ENCODE results near the gene ETS1. TPM values are rescaled to one million over a fixed set of nuclear protein-coding genes. Genes with fewer than 3 reads are reported as not detected.
A peak's percentile ranks its signal among the peaks of the same experiment; 100 is the strongest.

ETS1 gene
- total RNA-seq, 1 experiment from 2014 or later: 9.2 TPM

DNA sequence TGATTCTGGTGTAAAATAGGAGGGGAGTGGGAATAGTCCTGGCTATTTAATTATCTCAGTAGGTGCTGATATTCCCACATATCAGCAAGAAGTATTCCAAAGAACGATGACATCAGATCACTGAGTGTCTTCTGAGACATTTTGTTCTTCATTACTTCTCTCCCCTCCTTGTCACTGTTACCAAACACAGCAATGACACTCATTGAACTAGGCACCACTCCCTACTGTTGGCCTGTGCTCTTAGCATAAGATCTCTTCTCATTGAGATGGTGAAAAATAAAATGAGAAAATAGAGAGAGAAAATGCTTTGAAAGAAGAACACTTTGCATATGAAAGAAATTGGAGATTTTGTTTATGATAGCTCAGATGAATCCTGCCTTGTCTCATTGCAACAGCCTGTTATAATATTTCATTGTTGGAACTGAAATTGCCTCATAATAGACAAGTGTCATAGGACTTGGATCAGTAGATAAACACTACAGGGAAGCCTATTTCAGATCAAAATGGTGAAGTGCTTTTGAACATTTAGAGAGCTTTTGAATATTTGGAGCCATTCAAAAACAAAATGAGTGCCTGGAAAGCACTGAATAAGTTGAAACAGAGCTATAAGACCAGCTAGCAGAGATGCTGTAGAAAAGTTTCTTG is 11.3 kb upstream of the ETS1 start:
- in situ Hi-C loops (cut with HindIII; ENCODE audit: low pct_unique_long_range_greater_than_20kb, low sequenced_read_pairs): no loop called here
- no peak for DNase-seq (ENCODE audit: low read depth)

GRCh38 chr11:128598096-128598495 is 10.7 kb upstream of the ETS1 start:
- in situ Hi-C loops (cut with HindIII; ENCODE audit: low pct_unique_long_range_greater_than_20kb, low sequenced_read_pairs): no loop called here

DNA sequence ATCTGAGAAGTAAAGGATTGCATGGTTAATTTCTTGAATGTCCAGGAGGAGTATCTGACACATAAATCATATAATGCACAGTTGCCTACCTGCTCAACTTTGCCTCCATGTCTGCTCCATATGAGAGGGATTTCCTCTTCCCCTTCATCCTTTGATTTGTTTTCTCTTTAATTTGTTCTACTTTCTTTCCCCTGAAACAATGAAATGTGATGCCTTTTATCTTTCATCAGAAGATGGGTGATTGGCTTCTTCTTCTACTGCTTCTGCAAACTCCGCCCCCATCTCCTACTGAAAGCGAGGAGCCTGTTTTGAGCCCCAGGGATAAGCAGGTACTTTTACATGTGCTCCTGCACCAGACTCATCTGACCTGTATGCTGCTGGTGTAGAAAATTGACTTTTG is 9.9 kb upstream of the ETS1 start:
- in situ Hi-C loops (cut with HindIII; ENCODE audit: low pct_unique_long_range_greater_than_20kb, low sequenced_read_pairs): no loop called here
- no peak for DNase-seq (ENCODE audit: low read depth)

More at GRCh38 chr11:128598096-128598495, 10.7 kb upstream of the ETS1 start:
- DNase-seq (ENCODE audit: low read depth): no peak

GRCh38 chr11:128596250-128596649 is 8.9 kb upstream of the ETS1 start:
- DNase-seq (ENCODE audit: low read depth): no peak
- in situ Hi-C loops (cut with HindIII; ENCODE audit: low pct_unique_long_range_greater_than_20kb, low sequenced_read_pairs): no loop called here

GRCh38 chr11:128595775-128596174 is 8.4 kb upstream of the ETS1 start:
- in situ Hi-C loops (cut with HindIII; ENCODE audit: low pct_unique_long_range_greater_than_20kb, low sequenced_read_pairs): no loop called here

DNA sequence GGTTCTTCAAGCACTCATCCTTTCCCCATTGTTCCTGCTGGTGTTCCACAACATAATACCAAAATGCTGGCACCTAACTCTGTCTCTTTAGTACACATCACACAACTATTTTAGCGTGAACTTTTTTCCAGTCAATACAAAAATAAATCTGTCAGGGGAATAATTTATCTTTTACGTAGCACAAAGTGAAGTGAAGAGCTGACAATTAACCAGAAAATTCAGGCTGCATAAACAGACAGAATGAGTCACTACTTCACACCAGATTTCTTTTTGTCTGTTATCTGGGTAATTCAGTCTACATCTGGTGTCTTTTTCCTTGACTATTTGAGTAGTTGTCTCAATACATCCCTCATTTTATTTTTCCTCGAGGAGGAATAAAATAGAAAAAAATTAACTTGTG is 7.9 kb upstream of the ETS1 start:
- in situ Hi-C loops (cut with HindIII; ENCODE audit: low pct_unique_long_range_greater_than_20kb, low sequenced_read_pairs): no loop called here
- no peak for DNase-seq (ENCODE audit: low read depth)

More at GRCh38 chr11:128595775-128596174, 8.4 kb upstream of the ETS1 start:
- DNase-seq (ENCODE audit: low read depth): no peak

DNA sequence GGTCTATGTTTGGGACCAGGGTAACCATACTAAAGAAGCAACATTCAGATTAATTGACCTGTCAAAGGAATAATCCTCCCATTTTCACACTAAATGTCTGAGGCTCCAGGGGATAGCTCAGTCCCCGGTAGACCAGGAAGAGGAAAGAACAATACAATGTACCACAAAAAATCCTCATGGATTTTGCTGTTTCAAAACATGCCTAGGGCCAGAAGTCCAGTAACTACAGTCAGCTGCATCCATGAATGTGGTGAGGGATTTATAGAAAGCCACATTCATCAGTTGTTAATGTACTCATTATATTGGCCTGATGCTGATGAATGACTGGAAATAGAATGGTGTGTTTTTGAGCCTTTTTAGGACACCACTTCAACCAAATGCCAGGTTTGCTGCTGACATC is 6.9 kb upstream of the ETS1 start:
- no peak for DNase-seq (ENCODE audit: low read depth)

DNA sequence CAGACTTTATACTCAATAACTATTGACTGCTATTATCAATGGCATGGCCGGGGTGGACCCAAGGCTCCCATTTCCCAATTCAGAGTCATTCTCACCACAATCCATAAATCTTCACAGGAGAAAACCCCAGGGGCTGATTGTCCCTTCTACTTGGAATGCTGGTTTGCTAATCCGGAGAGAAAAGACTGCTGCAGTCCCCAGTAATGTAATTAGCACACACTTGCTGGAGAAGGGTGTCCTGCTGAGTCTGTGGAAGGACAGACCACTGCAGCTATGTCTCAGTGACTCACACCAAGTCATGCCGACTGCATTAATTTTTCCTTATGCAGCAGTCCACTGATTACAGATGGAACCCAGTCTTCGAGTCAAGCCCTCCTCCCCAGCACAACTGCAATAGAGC is 5.9 kb upstream of the ETS1 start:
- no peak for DNase-seq (ENCODE audit: low read depth)
- in situ Hi-C loops (cut with HindIII; ENCODE audit: low pct_unique_long_range_greater_than_20kb, low sequenced_read_pairs): no loop called here

More for the DNA sequence above, 6.9 kb upstream of the ETS1 start:
- in situ Hi-C loops (cut with HindIII; ENCODE audit: low pct_unique_long_range_greater_than_20kb, low sequenced_read_pairs): no loop called here

DNA sequence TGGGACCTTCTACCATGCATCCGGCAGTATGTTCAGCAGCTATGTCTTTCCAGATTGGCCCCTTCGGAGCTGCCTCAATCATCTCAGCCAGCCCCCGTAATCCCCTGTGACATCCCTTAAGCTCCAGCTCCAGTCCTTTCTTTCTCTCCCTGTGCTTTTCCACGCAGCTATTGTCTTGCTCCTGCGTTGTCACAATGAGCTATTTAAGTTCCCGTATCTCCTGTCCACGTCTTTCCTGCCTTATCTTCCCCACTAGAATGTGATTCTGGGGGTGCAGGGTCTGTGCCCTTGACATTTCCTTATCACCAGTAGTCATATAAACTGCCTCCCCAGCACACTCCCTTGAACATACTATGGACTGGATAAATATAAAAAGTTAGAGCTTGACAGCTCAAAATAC is 5.1 kb upstream of the ETS1 start:
- no peak for DNase-seq (ENCODE audit: low read depth)
- in situ Hi-C loops (cut with HindIII; ENCODE audit: low pct_unique_long_range_greater_than_20kb, low sequenced_read_pairs): no loop called here

- in situ Hi-C loops (cut with HindIII; ENCODE audit: low pct_unique_long_range_greater_than_20kb, low sequenced_read_pairs): no loop called here
- no peak for DNase-seq (ENCODE audit: low read depth)
Measured at GRCh38 chr11:128590587-128590986, 3.2 kb upstream of the ETS1 start.

DNA sequence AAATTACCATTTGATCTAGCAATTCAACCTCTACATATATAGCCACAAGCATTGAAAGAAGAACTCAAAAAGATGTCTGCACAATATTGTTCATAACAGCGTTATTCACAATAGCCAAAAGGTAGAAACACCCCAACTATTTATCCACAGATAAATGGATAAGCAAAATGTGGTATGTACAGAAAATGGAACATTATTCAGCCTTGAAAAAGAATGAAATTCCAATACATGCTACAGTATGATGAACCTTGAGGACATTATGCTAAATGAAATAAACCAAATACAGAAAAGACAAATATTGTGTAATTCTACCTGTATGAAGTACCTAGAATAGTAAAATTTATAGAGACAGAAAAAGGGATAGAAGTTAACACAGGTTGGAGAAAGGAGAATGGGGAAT is 2.6 kb upstream of the ETS1 start:
- in situ Hi-C loops (cut with HindIII; ENCODE audit: low pct_unique_long_range_greater_than_20kb, low sequenced_read_pairs): no loop called here
- DNase-seq (ENCODE audit: low read depth): no peak

- in situ Hi-C loops (cut with HindIII; ENCODE audit: low pct_unique_long_range_greater_than_20kb, low sequenced_read_pairs): no loop called here
- DNase-seq (ENCODE audit: low read depth): no peak
Measured at GRCh38 chr11:128588093-128588492, 735 bp upstream of the ETS1 start.

DNA sequence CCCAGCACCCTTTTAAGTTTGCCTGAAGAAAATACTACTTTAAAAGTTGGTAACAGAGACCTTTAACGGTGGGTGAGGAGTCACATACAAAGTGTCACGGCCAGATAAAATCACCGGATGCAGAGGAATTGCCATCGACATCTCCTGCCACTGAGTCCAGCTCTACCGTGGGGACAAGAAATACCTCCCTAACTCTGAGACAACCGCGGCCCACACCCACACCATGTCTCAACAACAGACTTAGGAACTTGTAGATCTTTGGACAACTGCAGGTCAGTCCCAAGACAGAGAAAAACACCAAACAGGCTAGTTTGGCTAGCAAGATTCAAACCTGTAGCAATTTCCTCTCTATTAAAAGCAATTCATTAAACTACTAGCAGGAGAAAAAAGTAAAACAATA is 669 bp downstream of the ETS1 start:
- in situ Hi-C loops (cut with HindIII; ENCODE audit: low pct_unique_long_range_greater_than_20kb, low sequenced_read_pairs): no loop called here
- DNase-seq (ENCODE audit: low read depth): no peak

GRCh38 chr11:128585498-128586238 is 1.7 kb downstream of the ETS1 start:
- no peak for DNase-seq (ENCODE audit: low read depth)

GRCh38 chr11:128584253-128584652 is 3.1 kb downstream of the ETS1 start:
- in situ Hi-C loops (cut with HindIII; ENCODE audit: low pct_unique_long_range_greater_than_20kb, low sequenced_read_pairs): no loop called here
- DNase-seq (ENCODE audit: low read depth): no peak

More at GRCh38 chr11:128585498-128586238, 1.7 kb downstream of the ETS1 start:
- in situ Hi-C loops (cut with HindIII; ENCODE audit: low pct_unique_long_range_greater_than_20kb, low sequenced_read_pairs): no loop called here

DNA sequence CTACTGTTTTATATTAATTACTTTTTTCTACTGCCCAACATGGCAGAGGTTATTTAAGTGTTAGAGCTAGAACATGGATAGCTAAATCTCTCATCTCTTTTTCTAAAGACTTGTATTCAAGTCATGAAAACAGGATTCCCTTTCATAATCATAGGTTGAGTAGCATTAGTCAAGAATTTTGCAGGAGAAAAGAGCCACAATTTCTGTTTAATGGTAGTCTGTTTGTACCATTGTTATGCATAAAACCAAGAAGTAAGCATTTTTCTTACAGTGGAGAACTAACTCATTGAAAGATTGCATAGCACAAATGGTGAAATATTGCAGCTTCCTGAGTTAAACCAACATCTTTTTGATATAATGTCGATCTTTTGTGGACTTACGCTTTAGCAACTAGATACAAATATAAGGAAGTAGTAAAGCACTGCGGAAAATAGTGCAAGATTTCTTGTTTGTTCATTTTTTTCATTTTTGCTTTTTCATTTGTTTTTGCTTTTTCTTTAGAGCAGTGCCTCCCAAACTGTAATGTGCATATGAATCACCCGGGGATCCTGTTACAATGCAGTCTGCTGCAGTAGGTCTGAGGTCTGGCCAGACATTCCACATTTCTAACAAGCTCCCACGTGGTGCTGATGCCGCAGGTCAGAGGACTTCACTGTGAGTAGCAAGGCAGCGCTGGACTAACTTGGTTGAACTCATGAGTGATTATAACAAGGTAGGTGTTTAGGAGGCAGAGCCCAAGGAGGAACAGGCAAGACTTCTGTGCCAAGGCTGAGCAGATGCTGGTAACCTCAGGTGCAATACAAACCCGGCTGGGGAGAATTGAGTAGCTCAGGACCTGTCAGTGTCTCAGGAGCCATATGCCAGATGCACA is 4.6 kb downstream of the ETS1 start:
- in situ Hi-C loops (cut with HindIII; ENCODE audit: low pct_unique_long_range_greater_than_20kb, low sequenced_read_pairs): no loop called here

GRCh38 chr11:128581561-128582272 is 5.6 kb downstream of the ETS1 start:
- DNase-seq (ENCODE audit: low read depth): no peak
- in situ Hi-C loops (cut with HindIII; ENCODE audit: low pct_unique_long_range_greater_than_20kb, low sequenced_read_pairs): no loop called here

More for the DNA sequence above, 4.6 kb downstream of the ETS1 start:
- DNase-seq (ENCODE audit: low read depth): peak; percentile 34

GRCh38 chr11:128580612-128581011 is 6.7 kb downstream of the ETS1 start:
- in situ Hi-C loops (cut with HindIII; ENCODE audit: low pct_unique_long_range_greater_than_20kb, low sequenced_read_pairs): no loop called here
- no peak for DNase-seq (ENCODE audit: low read depth)
